Brain microvascular endothelial cell (primary cell): ENCODE data around the gene ZNF785.
"Not testable (repeated sequence)": the region's sequence is repeated elsewhere in the genome, so short reads cannot be mapped to it uniquely, and the experiment has no call there.

ENCODE experiments used
- DNase-seq: peaks from one replicate; pipeline ENCODE4 v3.0.0-alpha.2; 2020
- H3K27ac ChIP-seq: fragments of 250-450 bp; sonication (Bioruptor Pico); 2 replicates; pipeline ENCODE4 v1.5.1; 2020; ENCODE audit warnings: mild to moderate bottlenecking, moderate library complexity
- H3K27me3 ChIP-seq: fragments of 250-450 bp; sonication (Bioruptor Pico); replicated peaks from 2 replicates; pipeline ENCODE4 v1.5.1; 2020; ENCODE audit warnings: mild to moderate bottlenecking
- H3K36me3 ChIP-seq: fragments of 250-450 bp; sonication (Bioruptor Pico); replicated peaks from 2 replicates; pipeline ENCODE4 v1.5.1; 2020; ENCODE audit warnings: mild to moderate bottlenecking
- H3K4me3 ChIP-seq: 2 replicates; pipeline ENCODE4 v1.5.1; 2011; ENCODE audit warnings: low read depth, mild to moderate bottlenecking, control low read depth, low read length, moderate library complexity
- CTCF ChIP-seq: IDR thresholded peaks from 2 replicates; pipeline ENCODE4 v1.5.1; 2011; ENCODE audit warnings: low read depth, mild to moderate bottlenecking, moderate library complexity, low read length, control low read depth, inconsistent platforms; ENCODE audit errors: missing control alignments
- in situ Hi-C: cut with HindIII; loops from 2 replicates; pipeline ENCODE4 v1.10.0; 2017; ENCODE audit warnings: low sequenced_read_pairs, low pct_ligation_motif_present

Gene ZNF785

GRCh38 chr16:30600215-30600614, 14.7 kb upstream of the ZNF785 start:
- in situ Hi-C loops = loop anchor here (25.0 kb wide), 1 partner anchor 163 kb away; the partner anchor contains the start of genes DCTPP1 and SEPHS2
- Histone ChIP-seq H3K36me3 (peaks cover 17% of the 10 kb centered on the region), H3K27me3 (no peaks in the 10 kb centered on the region), H3K4me3 (no peak overlapping the region), H3K27ac (no peak overlapping the region)
- no peak for DNase-seq
- no peak for TF ChIP-seq CTCF

GRCh38 chr16:30592871-30593270, 7.4 kb upstream of the ZNF785 start:
- H3K36me3 ChIP-seq = no peaks in the 10 kb centered on the region
- in situ Hi-C loops = no loop called here
- H3K27me3 ChIP-seq = no peaks in the 10 kb centered on the region
- no peak for DNase-seq
- TF ChIP-seq CTCF = no peak
- H3K4me3 ChIP-seq = no peak overlapping the region
- no peak overlapping the region for H3K27ac ChIP-seq

GRCh38 chr16:30590869-30591268, 5.4 kb upstream of the ZNF785 start:
- H3K27me3 ChIP-seq, H3K36me3 ChIP-seq, H3K27ac ChIP-seq, in situ Hi-C loops, H3K4me3 ChIP-seq, DNase-seq: not testable (repeated sequence)

- in situ Hi-C loops, H3K36me3 ChIP-seq, H3K27me3 ChIP-seq, DNase-seq, H3K4me3 ChIP-seq, H3K27ac ChIP-seq: not testable (repeated sequence)
Measured at GRCh38 chr16:30589582-30589981, 4.1 kb upstream of the ZNF785 start.

- TF ChIP-seq CTCF = no peak
- no peaks in the 10 kb centered on the region for H3K36me3 ChIP-seq
- no peak for DNase-seq
- no peaks in the 10 kb centered on the region for H3K27me3 ChIP-seq
- in situ Hi-C loops = no loop called here
- H3K27ac ChIP-seq = no peak overlapping the region
- H3K4me3 ChIP-seq = no peak overlapping the region
Measured at GRCh38 chr16:30588651-30589050, 3.2 kb upstream of the ZNF785 start.

GRCh38 chr16:30585022-30585399, 486 bp downstream of the ZNF785 start:
- in situ Hi-C loops = no loop called here
- Histone ChIP-seq H3K36me3 (peaks cover 16% of the 10 kb centered on the region), H3K27me3 (no peaks in the 10 kb centered on the region), H3K4me3 (peak overlapping the region; percentile 84), H3K27ac (peak overlapping the region; percentile 67)
- DNase-seq = peak; percentile 3
- TF ChIP-seq CTCF = no peak

GRCh38 chr16:30582611-30583340, 2.7 kb downstream of the ZNF785 start:
- H3K36me3 ChIP-seq = peaks cover 19% of the 10 kb centered on the region
- no peak overlapping the region for H3K27ac ChIP-seq
- H3K4me3 ChIP-seq = no peak overlapping the region
- DNase-seq = no peak
- no peaks in the 10 kb centered on the region for H3K27me3 ChIP-seq
- no peak for TF ChIP-seq CTCF
- in situ Hi-C loops = no loop called here
